Measurements from ENCODE around the gene AFAP1.

- TF ChIP-seq POLR2AphosphoS5 (IDR thresholded peaks at IDR 0.05) (no peak), CTCF (IDR thresholded peaks at IDR 0.05) (no peak)
Observed at GRCh38 chr4:7771056-7771455, 168.6 kb downstream of the AFAP1 start.
